ENCODE data around the gene KIAA0753. TPM values are rescaled to one million over a fixed set of nuclear protein-coding genes. Genes with fewer than 3 reads are reported as not detected.

KIAA0753 gene
- total and polyA plus RNA-seq, 9 of the 15 experiments (the other 6 are each of a cell fraction or from before 2014, with no cell fraction given), result 2.0 to 9.0 (median 6.9) TPM

GRCh38 chr17:6574687-6575595, 65.6 kb downstream of the KIAA0753 start (continued):
- TF ChIP-seq DNMT1 (IDR thresholded peaks at IDR 0.05) (no peak), BRCA1 (IDR thresholded peaks at IDR 0.05) (no peak), BRCA1 (CRISPR knock-in tag; IDR thresholded peaks at IDR 0.05) (no peak), HOMEZ (CRISPR knock-in tag; IDR thresholded peaks at IDR 0.05) (no peak), SREBF1 (IDR thresholded peaks at IDR 0.05; ENCODE audit: borderline replicate concordance, low read depth, low read length) (no peak), ZNF780A (CRISPR knock-in tag; IDR thresholded peaks at IDR 0.05) (no peak), NR4A1 (CRISPR knock-in tag; IDR thresholded peaks at IDR 0.05) (no peak), NR4A1 (tag; IDR thresholded peaks at IDR 0.05) (no peak), PTTG1 (tag; IDR thresholded peaks at IDR 0.05; ENCODE audit: low read depth) (no peak), BRD9 (IDR thresholded peaks at IDR 0.05; ENCODE audit: low read depth, partially characterized antibody) (peak; percentile 39), STAT5B (CRISPR knock-in tag; IDR thresholded peaks at IDR 0.05) (no peak), ZEB2 (IDR thresholded peaks at IDR 0.05) (no peak), CHD1 (IDR thresholded peaks at IDR 0.05; ENCODE audit: low read length) (no peak), ZNF384 (IDR thresholded peaks at IDR 0.05; ENCODE audit: low read depth, low read length) (no peak), ZNF253 (CRISPR knock-in tag; conservative IDR thresholded peaks at IDR 0.05) (no peak), BCL6 (CRISPR knock-in tag; IDR thresholded peaks at IDR 0.05) (0 out of 2 replicates have a peak, but pooled peaks have one; percentile 47), NCOA6 (IDR thresholded peaks at IDR 0.05) (no peak), IRF2 (CRISPR knock-in tag; IDR thresholded peaks at IDR 0.05) (no peak), ZNF184 (CRISPR knock-in tag; IDR thresholded peaks at IDR 0.05) (no peak), CBX3 (IDR thresholded peaks at IDR 0.05; ENCODE audit: borderline replicate concordance in 1 of 2, low read length in 2 of 2) (no peak), BCLAF1 (IDR thresholded peaks at IDR 0.05; ENCODE audit: borderline replicate concordance in 1 of 2, control insufficient read depth in 1 of 2, low read depth in 2 of 2, low read length in 1 of 2) (no peak), E2F5 (CRISPR knock-in tag; IDR thresholded peaks at IDR 0.05) (no peak), ZNF23 (CRISPR knock-in tag; IDR thresholded peaks at IDR 0.05) (no peak)

Measured in K562 (cell line).